GM21526 (cell line): ENCODE results near the gene NTF3.

Experiments used
- ATAC-seq: cut with Tn5 transposase; IDR thresholded peaks from one replicate; pipeline ENCODE4 v1.9.1; 2021; ENCODE audit warnings: moderate library complexity; ENCODE audit not compliant: unreplicated experiment, low FRiP score

NTF3 gene

GRCh38 chr12:5456030-5456429 is 24.1 kb downstream of the NTF3 start:
- ATAC-seq, result no peak

- no peak for ATAC-seq
These were observed 25.0 kb downstream of the NTF3 start for GRCh38 chr12:5456906-5457305.

GRCh38 chr12:5458229-5459050 is 26.5 kb downstream of the NTF3 start:
- ATAC-seq, result no peak

GRCh38 chr12:5459051-5459782 is 27.3 kb downstream of the NTF3 start:
- ATAC-seq, result no peak

GRCh38 chr12:5460817-5461216 is 28.9 kb downstream of the NTF3 start:
- no peak for ATAC-seq

GRCh38 chr12:5461966-5462365 is 30.1 kb downstream of the NTF3 start:
- no peak for ATAC-seq

GRCh38 chr12:5464096-5464495 is 32.2 kb downstream of the NTF3 start:
- ATAC-seq, result no peak

- ATAC-seq, result no peak
These were observed 33.5 kb downstream of the NTF3 start for GRCh38 chr12:5465384-5465783.

GRCh38 chr12:5466521-5466960 is 34.6 kb downstream of the NTF3 start:
- no peak for ATAC-seq

GRCh38 chr12:5467931-5468330 is 36.0 kb downstream of the NTF3 start:
- ATAC-seq, result no peak

- no peak for ATAC-seq
These were observed 38.3 kb downstream of the NTF3 start for GRCh38 chr12:5470221-5470620.

- ATAC-seq, result no peak
These were observed 38.8 kb downstream of the NTF3 start for GRCh38 chr12:5470703-5471102.

GRCh38 chr12:5473076-5473782 is 41.3 kb downstream of the NTF3 start:
- no peak for ATAC-seq

- no peak for ATAC-seq
These were observed 41.8 kb downstream of the NTF3 start for GRCh38 chr12:5473783-5474116.

GRCh38 chr12:5476356-5476755 is 44.4 kb downstream of the NTF3 start:
- ATAC-seq, result no peak

GRCh38 chr12:5478081-5478706 is 46.3 kb downstream of the NTF3 start:
- no peak for ATAC-seq

GRCh38 chr12:5479761-5480160 is 47.9 kb downstream of the NTF3 start:
- ATAC-seq, result no peak

- no peak for ATAC-seq
These were observed 48.5 kb downstream of the NTF3 start for GRCh38 chr12:5480218-5480937.

- no peak for ATAC-seq
These were observed 49.0 kb downstream of the NTF3 start for GRCh38 chr12:5480938-5481303.

- ATAC-seq, result no peak
These were observed 49.7 kb downstream of the NTF3 start for GRCh38 chr12:5481645-5482044.
